ENCODE data around the gene SLC35B2. TPM values are rescaled to one million over a fixed set of nuclear protein-coding genes. Genes with fewer than 3 reads are reported as not detected.

Gene SLC35B2
- total RNA-seq, result 45.1 TPM
- polyA plus RNA-seq (ENCODE audit: insufficient read depth, low read depth, low replicate concordance), result 49.5 TPM
- long read RNA-seq, donor 1, transcript SLC35B2-202 (4 exons, 2,043 nt), result major isoform, 24 of 24 reads
- long read RNA-seq, donor 1, partial matches to known transcripts, result 0 of 24 reads
- long read RNA-seq, donor 1, other reads (novel, unspliced or antisense), result 0 of 24 reads
- long read RNA-seq, donor 2, transcript SLC35B2-202 (4 exons, 2,043 nt), result major isoform, 22 of 23 reads
- long read RNA-seq, donor 2, partial matches to known transcripts, result 0 of 23 reads
- long read RNA-seq, donor 2, other reads (novel, unspliced or antisense), result 0 of 23 reads
- long read RNA-seq, donor 3, transcript SLC35B2-202 (4 exons, 2,043 nt), result major isoform, 20 of 22 reads
- long read RNA-seq, donor 3, partial matches to known transcripts, result 0 of 22 reads
- long read RNA-seq, donor 3, other reads (novel, unspliced or antisense), result 0 of 22 reads
- long read RNA-seq, donor 4, transcript SLC35B2-202 (4 exons, 2,043 nt), result major isoform, 10 of 10 reads
- long read RNA-seq, donor 4, partial matches to known transcripts, result 0 of 10 reads
- long read RNA-seq, donor 4, other reads (novel, unspliced or antisense), result 0 of 10 reads
- long read RNA-seq, donor 5, result 0 reads
- long read RNA-seq, donor 6, transcript SLC35B2-202 (4 exons, 2,043 nt), result major isoform, 11 of 11 reads
- long read RNA-seq, donor 6, partial matches to known transcripts, result 0 of 11 reads
- long read RNA-seq, donor 6, other reads (novel, unspliced or antisense), result 0 of 11 reads
- long read RNA-seq, donor 7, transcript SLC35B2-202 (4 exons, 2,043 nt), result major isoform, 87 of 99 reads
- long read RNA-seq, donor 7, partial matches to known transcripts, result 3 of 99 reads
- long read RNA-seq, donor 7, other reads (novel, unspliced or antisense), result 4 of 99 reads
- long read RNA-seq, donor 8, transcript SLC35B2-202 (4 exons, 2,043 nt), result major isoform, 19 of 19 reads
- long read RNA-seq, donor 8, partial matches to known transcripts, result 0 of 19 reads
- long read RNA-seq, donor 8, other reads (novel, unspliced or antisense), result 0 of 19 reads
- long read RNA-seq, donor 9, transcript SLC35B2-202 (4 exons, 2,043 nt), result major isoform, 15 of 17 reads
- long read RNA-seq, donor 9, partial matches to known transcripts, result 0 of 17 reads
- long read RNA-seq, donor 9, other reads (novel, unspliced or antisense), result 0 of 17 reads
- long read RNA-seq, donor 10, transcript SLC35B2-202 (4 exons, 2,043 nt), result major isoform, 12 of 13 reads
- long read RNA-seq, donor 10, partial matches to known transcripts, result 0 of 13 reads
- long read RNA-seq, donor 10, other reads (novel, unspliced or antisense), result 0 of 13 reads

DNA sequence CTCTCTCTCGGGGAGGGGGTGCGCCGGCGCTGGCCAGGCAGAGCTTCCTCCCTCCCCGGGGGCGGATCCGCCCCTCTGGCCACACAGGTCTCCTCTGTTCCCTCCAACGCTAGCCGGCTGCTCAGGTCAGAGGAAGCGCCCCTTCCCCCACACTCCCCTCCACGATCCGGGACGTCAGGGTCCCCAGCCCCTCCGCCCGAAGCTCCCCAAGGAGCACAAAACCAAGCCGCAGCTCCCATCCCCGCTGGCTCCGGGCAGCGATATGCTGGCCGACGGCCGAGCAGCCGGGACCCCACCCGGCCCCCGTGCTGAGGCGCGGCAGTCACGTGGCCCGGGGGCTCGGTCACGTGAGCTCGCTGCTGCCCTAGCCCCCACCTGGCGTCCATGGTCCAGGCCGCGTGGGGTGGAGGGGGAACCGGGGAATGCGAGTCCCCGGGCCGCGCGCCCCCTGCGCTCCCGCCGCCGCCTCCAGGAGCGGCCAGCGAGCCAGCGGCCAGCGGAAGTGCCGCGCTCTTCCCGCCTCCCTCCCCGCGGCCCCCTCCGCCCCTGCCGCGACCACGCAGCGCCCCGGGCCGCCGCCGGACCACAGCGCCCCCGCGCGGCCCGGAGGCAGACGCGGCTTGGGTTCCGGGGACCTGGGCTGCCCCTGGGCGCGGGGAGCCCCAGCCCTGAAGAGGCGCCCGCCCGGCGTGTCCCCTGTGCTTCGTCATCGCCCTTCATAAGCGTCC is at the start of gene SLC35B2:
Gene SLC35B2 (minus strand): TSS at position 504 of the 728 bp plus-strand sequence. CDS start 118 bp downstream, at position 386.
- TF ChIP-seq, protein P1, sequence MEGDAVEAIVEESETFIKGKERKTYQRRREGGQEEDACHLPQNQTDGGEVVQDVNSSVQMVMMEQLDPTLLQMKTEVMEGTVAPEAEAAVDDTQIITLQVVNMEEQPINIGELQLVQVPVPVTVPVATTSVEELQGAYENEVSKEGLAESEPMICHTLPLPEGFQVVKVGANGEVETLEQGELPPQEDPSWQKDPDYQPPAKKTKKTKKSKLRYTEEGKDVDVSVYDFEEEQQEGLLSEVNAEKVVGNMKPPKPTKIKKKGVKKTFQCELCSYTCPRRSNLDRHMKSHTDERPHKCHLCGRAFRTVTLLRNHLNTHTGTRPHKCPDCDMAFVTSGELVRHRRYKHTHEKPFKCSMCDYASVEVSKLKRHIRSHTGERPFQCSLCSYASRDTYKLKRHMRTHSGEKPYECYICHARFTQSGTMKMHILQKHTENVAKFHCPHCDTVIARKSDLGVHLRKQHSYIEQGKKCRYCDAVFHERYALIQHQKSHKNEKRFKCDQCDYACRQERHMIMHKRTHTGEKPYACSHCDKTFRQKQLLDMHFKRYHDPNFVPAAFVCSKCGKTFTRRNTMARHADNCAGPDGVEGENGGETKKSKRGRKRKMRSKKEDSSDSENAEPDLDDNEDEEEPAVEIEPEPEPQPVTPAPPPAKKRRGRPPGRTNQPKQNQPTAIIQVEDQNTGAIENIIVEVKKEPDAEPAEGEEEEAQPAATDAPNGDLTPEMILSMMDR (IDR thresholded peaks at IDR 0.05; ENCODE audit: borderline replicate concordance, extremely low read depth, insufficient read depth), result peak; percentile 72
- no peaks in the 10 kb centered on the region for H3K9me3 ChIP-seq (ENCODE audit: control insufficient read depth in 2 of 3, insufficient read depth in 1 of 3, low read length in 3 of 3)
- peak; percentile 85 to 92 (median 91) for DNase-seq
- intact Hi-C loops (cut with DNase I), result no loop called here
- peaks cover 0 to 13% (median 0%) of the 10 kb centered on the region in 3 donors for H3K4me1 ChIP-seq (ENCODE audit: control insufficient read depth in 2 of 3, insufficient read depth in 2 of 3, low read depth in 1 of 3, low read length in 3 of 3)
- peak within 1 kb of the TSS; percentile 92 to 93 for H3K27ac ChIP-seq (ENCODE audit: low read depth in 2 of 2, low read length in 2 of 2)
- H3K4me3 ChIP-seq (ENCODE audit: low read length in 3 of 3), result peak within 1 kb of the TSS; percentile 60 to 85 (median 71)
- FAIRE-seq, result no peak
- peak within 1 kb of the TSS; percentile 69 to 83 (median 70) for H3K9ac ChIP-seq (ENCODE audit: low read length in 3 of 3)
- peaks cover under 1 to 25% (median 20%) of the 10 kb centered on the region in 3 donors for H3K36me3 ChIP-seq (ENCODE audit: control insufficient read depth in 2 of 3, insufficient read depth in 3 of 3, low read length in 3 of 3)
- H3K27me3 ChIP-seq (ENCODE audit: control insufficient read depth, insufficient read depth, low read length), result no peaks in the 10 kb centered on the region

DNA sequence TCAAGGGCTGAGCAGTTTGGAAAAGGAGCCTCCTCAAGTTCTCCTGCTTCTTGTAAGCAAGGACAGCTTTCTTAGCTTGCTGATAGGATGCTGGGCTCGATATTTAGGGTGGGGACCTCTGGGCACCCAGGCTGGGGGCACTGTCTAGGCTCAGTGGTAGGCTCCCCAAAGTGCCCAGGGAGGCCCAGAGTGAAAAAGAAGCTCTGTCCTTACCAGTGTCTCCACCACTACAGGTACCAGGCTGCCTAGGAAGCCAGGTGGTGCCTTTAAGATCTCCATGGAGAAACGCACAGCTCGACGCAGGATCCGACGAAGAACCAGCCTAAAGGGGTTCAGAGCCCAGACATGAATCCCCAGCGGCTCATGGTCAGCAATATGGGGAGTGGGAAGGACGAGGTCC is 49.4 kb upstream of the SLC35B2 start:
- intact Hi-C loops (cut with DNase I), result no loop called here

More for the DNA sequence above, 49.4 kb upstream of the SLC35B2 start:
- no peak overlapping the region for H3K27ac ChIP-seq (ENCODE audit: low read depth in 2 of 2, low read length in 2 of 2)
- no peaks in the 10 kb centered on the region for H3K27me3 ChIP-seq (ENCODE audit: control insufficient read depth, insufficient read depth, low read length)
- no peak for DNase-seq
- no peak overlapping the region for H3K4me3 ChIP-seq (ENCODE audit: low read length in 3 of 3)
- no peak for FAIRE-seq
- H3K36me3 ChIP-seq (ENCODE audit: control insufficient read depth in 2 of 3, insufficient read depth in 3 of 3, low read length in 3 of 3), result peaks cover 3 to 59% (median 22%) of the 10 kb centered on the region in 3 donors
- no peaks in the 10 kb centered on the region for H3K9me3 ChIP-seq (ENCODE audit: control insufficient read depth in 2 of 3, insufficient read depth in 1 of 3, low read length in 3 of 3)
- H3K4me1 ChIP-seq (ENCODE audit: control insufficient read depth in 2 of 3, insufficient read depth in 2 of 3, low read depth in 1 of 3, low read length in 3 of 3), result no peaks in the 10 kb centered on the region
- H3K9ac ChIP-seq (ENCODE audit: low read length in 3 of 3), result no peak overlapping the region
- TF ChIP-seq, protein P1 (IDR thresholded peaks at IDR 0.05; ENCODE audit: borderline replicate concordance, extremely low read depth, insufficient read depth), result no peak
